ENCODE results near the gene ROR2.

Gene ROR2

DNA sequence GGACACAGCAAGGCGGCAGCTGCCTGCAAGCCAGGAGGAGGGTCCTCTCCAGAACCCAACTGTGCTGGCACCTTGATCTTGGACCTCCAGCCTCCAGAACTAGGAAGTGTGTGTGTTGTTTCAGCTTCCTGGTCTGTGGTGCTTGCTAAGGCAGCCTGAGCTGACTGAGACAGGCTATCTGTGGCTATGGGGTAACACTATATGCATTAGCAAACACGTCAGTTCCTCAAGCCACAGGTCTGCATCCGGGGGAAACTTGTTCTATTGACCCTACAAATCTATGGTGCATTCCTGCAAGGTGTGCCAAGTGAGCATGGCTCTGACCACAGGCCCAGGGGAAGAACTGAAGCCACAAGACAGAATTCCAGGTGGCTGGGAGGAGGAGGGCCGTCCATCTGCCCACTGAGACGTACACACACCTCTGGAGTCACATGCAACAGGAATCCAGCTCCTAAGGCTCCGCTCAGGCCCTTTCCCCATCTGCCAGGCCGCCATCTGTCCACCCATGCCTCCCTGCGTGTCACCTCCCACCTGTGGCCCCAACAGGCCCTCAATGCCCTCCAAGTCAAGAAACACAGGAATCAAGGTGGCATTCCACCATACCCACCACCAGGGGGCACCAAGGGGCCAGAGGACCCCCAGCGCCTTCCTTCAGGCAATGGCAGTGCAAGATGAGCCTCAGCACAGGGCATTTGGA is 174.9 kb downstream of the ROR2 start:
- DNase-seq: peak; percentile 69

DNA sequence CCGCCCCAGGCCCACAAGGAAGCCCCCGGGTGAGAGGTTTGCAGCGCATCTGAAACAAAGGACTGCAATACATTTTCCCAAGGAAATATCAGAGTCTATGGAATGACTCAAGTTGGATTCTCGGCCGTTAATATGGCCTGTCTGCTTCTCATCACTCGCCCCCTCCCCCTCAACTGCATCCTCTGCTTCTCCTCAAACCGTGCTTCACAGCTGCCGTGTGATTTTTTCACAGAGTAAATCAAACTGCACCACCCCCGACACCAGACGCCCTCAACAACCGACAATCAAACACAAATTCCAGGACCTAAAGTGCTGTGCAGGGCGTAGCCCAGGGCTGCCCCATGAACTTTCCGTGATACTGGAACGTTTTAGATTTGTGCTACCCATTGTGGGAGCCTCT is 176.9 kb downstream of the ROR2 start:
- no peak for DNase-seq

DNA sequence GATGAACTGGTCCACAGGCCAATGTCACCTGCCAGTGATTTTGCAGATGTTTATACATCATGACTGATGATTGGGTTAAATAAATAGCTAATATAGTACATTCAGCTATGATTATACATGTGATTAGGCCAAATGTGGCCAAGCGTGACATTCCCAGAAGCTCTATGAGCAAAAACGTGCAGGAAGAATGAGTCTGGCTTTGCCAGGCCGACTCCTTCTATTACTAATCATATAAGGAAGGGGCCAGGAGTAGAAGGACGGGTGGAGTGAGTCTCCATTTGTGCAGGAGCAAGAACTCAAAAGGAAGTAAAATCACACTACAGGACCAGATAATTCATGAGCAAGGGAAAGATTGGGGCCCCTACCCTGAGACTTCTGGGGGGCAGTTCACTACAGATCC is 178.2 kb downstream of the ROR2 start:
- DNase-seq: no peak

DNA sequence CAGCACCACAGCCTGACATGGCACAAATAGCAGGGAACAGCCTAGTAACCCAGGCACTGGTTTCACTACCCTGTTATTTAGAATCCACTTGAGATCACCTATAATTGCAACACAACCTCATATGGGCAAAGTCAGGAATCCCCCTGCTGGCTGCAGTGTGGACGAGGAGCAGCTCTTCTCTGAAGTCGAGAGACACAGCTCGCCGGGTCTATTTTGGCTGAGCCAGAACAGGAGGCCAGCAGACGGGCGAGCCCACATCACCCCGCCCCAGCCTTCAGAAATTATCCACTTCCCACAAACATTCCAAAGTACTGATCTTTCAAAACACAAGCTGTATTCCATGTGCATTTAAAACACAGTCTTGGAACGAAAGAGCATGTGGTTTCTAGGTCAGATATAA is 179.0 kb downstream of the ROR2 start:
- no peak for DNase-seq

DNA sequence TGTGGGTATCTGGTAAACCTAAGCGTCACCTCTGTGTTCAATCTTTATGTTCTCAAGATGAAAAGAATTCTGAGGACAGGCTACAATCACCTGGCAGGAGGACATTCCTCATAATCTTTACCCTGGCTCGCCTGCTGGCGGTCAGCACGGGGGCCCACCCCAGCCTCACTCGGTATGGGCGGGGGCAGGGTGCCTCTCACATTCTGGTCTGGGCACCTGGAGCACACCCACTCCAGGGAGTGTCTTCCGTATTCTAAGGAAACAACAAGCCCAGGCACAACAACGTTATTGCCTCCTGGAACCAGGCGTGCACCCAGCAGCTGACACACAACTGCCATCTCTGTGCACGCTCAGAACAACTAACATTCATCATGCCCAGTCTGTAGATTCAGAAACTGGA is 179.8 kb downstream of the ROR2 start:
- DNase-seq: no peak

DNA sequence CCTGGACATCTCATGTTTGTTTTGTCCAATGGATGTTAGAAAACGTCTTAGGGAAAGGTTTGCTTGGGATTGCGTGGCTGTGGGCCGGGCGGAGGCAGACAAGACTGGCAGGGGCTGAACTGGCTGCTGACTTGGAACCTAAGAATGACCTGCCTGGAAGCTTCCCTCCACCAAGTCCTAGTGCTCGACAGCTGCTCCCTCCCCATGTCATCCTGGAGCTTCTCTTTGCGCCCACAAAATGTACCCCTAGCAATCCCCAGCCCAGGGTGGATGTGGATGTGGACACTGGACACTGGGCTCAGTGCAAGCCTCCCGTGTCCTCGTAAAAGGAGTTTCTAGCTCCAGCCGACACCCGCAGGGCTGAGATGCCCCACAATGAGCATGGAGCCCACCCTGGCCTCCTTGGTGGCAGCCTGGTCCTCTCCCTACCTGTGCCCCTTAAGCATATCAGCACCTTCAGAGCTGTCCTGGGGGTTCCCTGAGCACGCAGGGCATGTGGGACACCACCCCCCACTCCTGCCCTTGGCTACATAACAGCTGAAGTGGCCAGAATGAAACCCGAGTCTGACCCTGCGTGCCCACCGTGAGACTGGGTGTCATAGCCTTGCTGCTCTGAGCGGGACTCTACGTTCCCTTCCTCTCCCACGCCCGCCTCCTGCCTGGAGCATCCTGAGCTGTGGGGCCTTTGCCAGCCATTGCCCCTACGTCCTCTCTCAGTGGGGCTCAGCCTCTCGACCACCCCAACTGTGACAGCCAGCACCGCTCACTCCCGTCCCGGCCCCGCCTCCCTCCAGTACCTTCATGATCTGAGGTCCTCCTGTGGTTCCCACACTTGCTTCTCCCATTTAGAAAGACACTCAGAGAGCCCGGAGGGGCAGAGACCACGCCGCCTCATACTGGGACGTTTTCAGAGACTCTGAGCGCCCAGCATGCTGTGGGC is 180.8 kb downstream of the ROR2 start:
- DNase-seq: no peak

DNA sequence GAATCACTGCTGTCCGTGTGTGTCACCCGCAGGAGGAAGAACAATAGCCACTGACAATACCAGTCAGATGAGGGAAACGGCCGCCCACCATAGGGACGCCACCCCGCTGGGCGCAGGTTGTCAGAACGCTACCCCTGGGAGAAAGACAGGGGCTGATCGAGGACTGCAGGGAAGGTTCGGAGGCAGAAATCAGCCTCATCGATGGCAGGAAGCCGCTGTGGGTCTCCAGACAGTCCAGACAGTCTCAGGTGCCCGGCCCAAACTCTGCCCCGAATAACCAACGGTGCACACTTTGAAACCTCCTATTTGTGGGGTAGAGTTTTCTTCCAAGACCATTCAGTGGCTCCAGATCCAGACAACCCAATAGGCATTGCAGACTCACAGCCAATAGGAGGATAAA is 181.5 kb downstream of the ROR2 start:
- no peak for DNase-seq

DNA sequence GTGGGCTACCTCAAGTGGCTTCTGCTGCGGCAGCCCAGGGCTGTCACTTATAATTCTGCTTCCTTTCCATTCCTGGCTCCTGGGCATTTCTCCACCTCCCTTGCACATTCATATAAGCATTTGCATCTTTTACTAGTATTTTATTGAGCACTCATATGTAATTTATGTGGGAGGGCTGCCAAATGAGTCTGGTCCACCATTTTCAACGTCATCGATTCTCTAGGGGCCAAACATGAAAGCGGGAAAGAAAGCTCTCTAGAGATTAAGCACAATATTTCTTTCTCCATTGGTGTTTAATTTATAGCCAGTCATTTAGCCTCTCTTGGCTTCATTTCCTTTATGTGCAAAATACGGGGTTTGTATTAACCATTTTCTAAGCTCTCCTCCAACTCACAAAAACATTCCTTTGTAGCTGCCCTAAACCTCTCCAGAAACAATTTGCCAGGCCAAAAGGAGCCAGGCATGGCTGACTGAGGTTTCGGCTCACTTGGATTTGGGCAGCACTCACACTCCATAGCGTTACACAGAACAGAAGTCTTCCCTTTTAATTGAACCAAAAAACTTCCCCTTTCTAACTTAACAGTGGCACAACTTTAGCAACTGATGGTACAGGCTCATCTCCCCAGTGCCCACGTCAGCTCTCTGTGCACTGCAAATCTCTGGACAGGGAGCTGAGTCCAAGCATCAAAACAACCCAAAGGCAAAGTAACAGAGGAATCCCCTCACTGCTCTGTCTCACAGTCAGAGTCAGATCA is 183.5 kb downstream of the ROR2 start:
- DNase-seq: no peak

DNA sequence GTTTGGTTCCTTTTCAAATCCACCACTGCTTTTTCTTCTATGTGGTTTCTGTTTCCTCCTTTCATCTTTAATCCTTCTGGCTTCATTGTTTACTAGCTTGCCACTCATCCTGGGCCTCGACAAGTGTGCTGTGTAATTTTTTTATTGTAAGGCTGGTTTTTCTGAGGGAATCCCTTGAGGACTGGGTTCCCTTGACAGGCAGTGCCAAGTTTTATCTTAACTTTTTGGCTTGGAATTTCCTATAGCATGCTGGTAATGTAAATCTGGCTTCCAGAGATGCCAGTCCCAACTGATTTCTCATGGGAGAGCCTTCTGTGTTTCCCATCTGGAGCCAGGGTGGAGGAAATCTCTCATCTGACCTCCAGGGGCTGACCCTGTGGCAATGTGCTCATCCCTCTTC is 184.7 kb downstream of the ROR2 start:
- DNase-seq: no peak

DNA sequence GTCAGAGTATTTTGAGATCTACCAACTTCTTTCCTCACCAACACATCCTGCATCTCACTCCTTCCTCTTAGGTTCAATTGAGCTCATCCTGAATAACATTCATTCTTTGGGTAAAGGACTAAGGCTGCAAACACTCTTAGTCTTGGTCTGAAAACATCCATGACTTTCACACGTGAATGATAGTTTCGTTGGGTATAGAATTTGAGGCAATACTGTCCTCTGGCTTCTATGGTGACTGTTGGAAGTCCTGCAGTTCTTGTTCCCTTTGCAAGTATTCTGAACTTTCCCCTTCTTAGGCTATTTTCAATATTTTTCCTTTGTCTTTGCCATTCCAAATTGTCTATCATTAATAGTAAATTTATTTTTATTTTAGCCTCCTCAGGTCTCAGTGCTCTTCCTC is 185.4 kb downstream of the ROR2 start:
- no peak for DNase-seq

DNA sequence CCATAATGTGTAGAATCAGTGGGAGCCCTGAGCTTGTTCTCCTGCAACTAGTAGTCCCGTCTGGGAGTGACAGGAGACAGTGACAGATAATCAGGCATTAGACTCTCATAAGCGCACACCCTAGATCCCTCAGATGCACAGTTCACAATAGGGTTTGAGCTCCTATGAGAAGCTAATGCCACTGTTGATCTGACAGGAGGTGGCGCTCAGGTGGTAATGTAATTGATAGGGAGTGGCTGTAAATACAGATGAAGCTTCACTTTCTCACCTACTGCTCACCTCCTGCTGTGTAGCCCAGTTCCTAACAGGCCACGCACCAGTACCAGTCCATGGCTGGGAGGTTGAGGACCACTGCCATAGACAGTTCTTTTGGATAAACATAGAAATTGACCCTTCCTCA is 188.7 kb downstream of the ROR2 start:
- DNase-seq: no peak

DNA sequence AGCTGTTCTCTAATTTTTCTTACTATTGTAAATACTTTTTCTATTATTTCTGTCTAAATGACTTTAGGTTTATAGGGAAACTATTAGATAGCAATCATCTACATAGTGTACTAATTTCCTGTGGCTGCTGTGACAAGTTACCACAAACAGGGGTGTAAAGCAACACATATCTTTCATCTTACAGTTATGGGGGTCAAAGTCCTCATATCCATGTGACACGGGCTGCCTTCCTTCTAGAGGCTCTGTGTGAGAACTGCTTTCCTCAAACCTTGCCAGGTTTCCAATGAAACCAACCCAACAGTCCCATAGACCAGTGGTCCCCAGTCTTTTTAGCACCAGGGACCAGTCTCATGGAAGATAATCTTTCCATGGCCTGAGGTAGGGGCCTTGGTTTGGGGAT is 189.1 kb downstream of the ROR2 start:
- DNase-seq: no peak

DNA sequence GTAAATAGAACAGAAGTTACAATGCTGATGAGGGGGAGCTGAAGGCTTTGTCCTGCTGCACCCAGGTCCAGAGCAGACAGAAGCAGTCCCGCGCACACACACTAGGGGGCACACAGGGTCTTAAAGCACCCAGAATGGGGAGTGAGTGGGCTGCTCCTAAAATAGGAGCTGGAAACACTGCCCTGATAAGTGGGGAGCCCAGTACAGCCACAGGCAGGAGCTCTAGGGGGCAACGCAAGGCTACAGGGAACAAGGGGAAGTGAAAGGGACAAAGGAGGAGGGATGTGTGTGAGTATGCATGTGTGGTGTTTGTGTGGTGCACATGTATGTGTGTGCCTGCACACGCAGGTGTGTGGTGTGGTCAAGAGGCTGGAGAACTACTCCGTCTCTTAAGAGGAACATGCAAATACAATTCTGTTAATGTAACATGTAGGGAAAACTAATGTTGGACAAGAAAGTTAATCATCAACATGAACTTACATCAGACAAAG is 191.5 kb downstream of the ROR2 start:
- DNase-seq: no peak

DNA sequence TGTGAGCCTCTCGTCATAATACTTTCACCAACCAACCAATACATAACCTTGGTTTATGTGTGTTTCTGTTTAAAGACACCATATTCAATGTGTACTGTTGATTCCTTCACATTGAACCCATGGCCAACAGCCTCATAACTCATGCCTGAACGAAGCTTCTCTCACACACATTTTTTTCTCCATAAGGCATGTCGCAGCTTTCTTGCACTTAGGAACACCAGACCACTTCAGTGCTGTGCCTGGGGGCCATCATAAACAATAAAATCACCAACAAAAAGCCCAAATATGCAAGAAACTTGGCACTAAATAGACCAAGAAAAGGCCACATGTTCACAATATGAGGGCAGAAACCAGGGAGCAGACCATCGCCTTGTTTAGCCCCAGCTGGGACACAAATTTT is 192.2 kb downstream of the ROR2 start:
- DNase-seq: no peak

DNA sequence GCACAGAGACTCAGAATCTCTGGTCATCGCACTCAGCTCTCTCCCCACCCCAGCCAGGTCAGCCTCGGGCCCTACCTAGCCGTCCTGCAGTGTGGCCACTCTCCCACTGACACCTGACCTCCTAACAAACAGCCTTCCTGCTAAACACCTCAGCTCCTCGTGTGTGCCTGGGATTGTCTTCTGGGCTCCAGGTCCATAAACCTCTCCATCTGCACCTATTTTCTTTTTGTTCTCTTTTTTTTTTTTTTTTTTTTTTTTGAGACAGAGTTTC is 193.6 kb downstream of the ROR2 start:
- no peak for DNase-seq

DNA sequence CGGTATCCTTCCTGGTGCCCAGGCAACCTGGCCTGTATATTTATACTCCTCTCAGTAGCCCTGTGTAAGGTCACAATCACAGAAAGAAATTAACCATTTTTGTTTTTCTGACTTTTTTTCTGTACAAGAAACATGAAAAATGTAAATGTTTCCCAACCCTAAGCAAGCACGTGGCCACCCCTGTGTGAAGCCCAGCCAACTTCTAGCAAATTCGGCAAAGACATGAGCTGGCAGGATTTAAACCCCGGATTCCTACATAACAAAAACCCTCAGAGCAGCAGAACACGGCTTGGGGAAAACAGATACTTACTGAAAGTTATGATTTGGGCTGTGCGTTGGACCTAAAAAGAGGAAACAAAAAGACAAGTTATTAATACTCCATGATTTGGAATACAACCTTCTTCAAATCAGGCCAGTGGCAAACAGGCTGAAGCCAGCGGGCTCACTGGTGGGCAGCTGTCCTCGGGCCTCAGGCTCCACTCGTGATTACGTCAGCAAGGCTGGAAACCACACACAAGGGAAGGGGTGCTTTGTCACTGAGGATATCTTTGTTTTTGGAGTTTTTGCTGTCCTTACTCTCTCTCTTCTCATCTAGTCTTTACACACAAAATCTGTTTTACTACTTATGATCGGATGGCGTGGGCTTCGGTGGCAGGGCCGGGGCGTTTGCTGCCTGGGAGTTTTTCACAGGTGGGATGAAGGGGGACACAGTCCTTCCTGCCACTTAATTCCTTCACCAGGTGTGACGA is 194.1 kb downstream of the ROR2 start:
- DNase-seq: no peak

DNA sequence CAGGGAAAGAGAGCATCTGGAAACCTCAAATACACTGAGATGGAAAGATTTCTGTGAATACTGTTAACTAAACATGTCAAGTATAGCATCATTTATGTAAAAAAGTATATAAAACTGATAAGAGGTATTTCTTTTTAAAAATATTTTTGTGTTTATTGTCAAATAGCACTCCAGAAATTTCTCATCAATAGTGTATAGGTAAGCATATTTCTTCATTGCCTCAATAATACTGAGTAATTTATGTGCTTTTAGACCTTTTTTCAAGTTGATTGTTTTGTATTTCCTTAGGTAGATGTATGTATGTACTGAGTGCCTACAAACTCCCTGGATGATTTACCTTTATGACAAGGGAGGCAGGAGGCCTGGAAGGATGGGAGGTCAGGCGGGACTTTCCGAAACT is 196.3 kb downstream of the ROR2 start:
- DNase-seq: no peak

DNA sequence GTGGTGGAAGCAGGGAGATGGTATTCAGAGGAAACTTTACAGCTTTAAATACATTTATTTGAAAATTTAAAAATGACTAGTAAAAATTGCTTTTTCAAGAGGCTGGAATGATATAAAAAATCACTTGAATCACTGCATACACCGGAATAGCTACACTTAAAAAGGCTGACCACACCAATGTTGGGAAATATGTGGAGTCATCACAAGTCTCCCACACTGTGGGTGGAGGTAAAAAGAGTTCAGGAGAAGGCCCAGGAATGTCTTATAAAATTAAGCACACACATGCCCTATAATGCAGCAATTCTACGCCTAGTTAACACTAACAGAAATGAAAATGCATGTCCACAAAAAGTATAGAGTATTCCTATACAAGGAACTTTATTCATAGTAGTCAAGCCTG is 198.1 kb downstream of the ROR2 start:
- DNase-seq: no peak

DNA sequence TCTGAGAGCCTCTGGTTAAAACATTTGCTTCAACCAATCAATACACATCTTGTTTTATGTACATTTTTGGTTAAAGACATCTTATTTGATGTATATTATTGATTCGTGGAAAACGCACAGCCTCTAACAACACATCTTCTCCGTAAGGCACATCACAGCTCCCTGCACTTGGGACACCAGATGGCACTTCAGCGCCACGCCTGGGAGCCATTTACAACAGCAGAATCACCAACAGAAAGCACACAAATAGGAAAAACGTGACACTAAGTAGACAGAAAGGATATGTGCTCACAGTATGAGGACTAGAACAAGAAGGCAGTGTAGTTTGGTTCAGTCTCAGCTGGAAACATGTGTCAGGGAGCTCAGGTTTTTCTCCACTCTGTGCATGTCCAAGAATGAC is 199.7 kb downstream of the ROR2 start:
- no peak for DNase-seq

DNA sequence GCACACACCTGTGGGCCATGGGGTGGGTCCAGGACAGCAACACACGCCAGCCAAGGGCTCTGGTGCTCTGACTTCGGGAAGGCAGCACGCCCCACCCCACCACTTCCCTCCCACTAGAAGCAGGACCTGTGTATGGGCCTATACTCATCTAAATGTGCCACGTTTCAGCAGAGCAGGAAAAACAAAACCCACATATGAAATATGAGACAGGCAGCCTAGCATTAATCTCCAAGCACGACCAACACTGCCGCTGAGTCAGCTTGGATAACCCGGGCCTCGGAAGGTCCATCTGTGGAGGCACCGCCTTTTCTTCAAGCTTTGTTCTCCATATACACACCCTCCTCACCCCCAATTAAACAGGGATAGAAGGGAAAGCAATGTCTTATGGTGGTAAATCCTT is 203.1 kb downstream of the ROR2 start:
- DNase-seq: no peak

DNA sequence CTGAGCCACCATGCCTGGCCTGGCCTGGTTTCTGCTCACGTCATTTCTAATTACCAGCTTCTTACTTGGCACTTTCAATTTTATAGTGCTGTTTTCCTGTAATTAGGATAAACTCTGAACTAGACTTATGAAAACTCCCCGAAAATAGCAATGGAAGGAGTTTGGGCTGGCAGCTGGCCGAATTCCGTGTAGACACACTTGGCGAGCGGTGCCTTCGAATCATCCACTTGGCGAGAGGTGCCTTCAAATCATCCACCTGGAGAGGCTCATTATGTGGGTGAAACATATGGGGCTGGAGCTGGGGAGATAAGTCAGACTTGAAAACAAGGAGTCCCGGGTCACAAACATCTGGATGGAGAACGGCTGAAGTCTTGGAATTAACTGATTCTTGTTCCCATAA is 203.7 kb downstream of the ROR2 start:
- DNase-seq: no peak

DNA sequence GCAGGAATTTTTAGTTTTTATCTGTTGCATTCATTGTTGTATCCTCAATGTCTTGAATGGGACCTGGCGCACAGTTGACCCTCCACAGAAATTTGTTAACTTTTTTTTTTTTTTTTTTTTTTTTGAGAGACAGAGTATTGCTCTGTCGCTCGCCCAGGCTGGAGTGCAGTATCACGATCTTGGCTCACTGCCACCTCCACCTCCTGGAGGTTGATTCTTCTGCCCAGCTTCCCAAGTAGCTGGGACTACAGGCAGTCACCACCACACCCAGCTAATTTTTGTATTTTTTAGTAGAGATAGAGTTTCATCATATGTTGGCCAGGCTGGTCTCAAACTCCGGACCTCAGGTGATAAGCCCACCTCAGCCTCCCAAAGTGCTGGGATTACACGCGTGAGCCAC is 205.9 kb downstream of the ROR2 start:
- no peak for DNase-seq

DNA sequence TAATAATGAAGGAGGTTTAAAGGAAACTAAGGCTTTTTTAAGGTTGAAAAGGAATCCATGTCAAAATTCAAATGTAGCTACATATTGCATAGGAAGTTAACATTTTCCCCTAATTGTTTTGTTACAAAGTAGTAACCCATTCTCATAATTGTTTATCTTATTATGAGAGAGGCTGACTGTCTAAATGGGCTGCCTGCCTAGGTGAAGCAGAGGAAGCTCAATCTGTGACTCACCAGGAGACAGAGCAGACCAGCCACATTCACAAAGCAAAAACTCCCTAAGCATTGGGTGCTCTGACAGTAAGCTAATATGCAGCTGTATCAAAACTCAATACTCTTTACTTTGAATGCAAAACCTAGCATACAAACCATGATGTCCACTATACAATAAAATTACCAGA is 208.5 kb downstream of the ROR2 start:
- DNase-seq: no peak

All from right kidney (tissue), 1 donor.